HEK293 (cell line): Measurements from ENCODE around the gene RASA2.

Experiments used
- CTCF ChIA-PET: fragments of 350-600 bp; formaldehyde crosslinking; extraction: SDS; loops from one replicate; lab custom pipeline; 2021; ENCODE audit warnings: antibody characterized with exemption; lab: Yijun Ruan, JAX
- POLR2A ChIA-PET: fragments of 300-600 bp; formaldehyde crosslinking; extraction: SDS; loops from one replicate; lab custom pipeline; 2020; ENCODE audit warnings: antibody characterized with exemption, inconsistent platforms; lab: Yijun Ruan, JAX
- H3K27ac ChIP-seq: fragments of 200-500 bp; sonication (Bioruptor generic); 2 replicates; pipeline ENCODE4 v1.5.1; 2014; ENCODE audit warnings: low read depth, low read length, control low read depth, inconsistent platforms; ENCODE audit errors: extremely low read depth
- H3K36me3 ChIP-seq, 2 experiments: fragments of 200-500 bp in 1 of 2; sonication (Bioruptor generic) in 1 of 2; 1 replicate in 1 of 2; 2 replicates in 1 of 2; pipeline ENCODE4 v1.5.1; 2014 to 2017; ENCODE audit warnings: inconsistent platforms in 2 of 2, low read length in 2 of 2; ENCODE audit not compliant: control insufficient read depth in 2 of 2, insufficient read depth in 1 of 2
- H3K4me1 ChIP-seq: fragments of 200-500 bp; sonication (Bioruptor generic); 2 replicates; pipeline ENCODE4 v1.5.1; 2014; ENCODE audit warnings: mild to moderate bottlenecking, low read length, inconsistent platforms; ENCODE audit not compliant: control insufficient read depth, insufficient read depth
- H3K4me3 ChIP-seq: 2 replicates; pipeline ENCODE4 v1.5.1; 2011; ENCODE audit warnings: low read depth, mild to moderate bottlenecking, control low read depth, low read length, moderate library complexity
- H3K9me3 ChIP-seq: fragments of 200-500 bp; sonication (Bioruptor generic); 2 replicates; pipeline ENCODE4 v1.5.1; 2014; ENCODE audit warnings: low read depth, low read length, inconsistent platforms; ENCODE audit not compliant: control insufficient read depth, insufficient read depth
- GLI2 ChIP-seq: fragments of 450-650 bp; formaldehyde crosslinking; IDR thresholded peaks from 2 replicates; pipeline ENCODE4; 2017; ENCODE audit warnings: missing biosample characterization, missing genetic modification characterization, low read depth, borderline replicate concordance
- TRIM28 ChIP-seq: IDR thresholded peaks from 2 replicates; pipeline ENCODE4 v1.6.1; 2011; ENCODE audit warnings: low read length, control low read depth, borderline replicate concordance
- YY2 ChIP-seq: fragments of 450-650 bp; formaldehyde crosslinking; IDR thresholded peaks from 2 replicates; pipeline ENCODE4 v1.5.1; 2016; ENCODE audit warnings: missing biosample characterization, missing genetic modification characterization
- ZBTB1 ChIP-seq: fragments of 450-650 bp; formaldehyde crosslinking; IDR thresholded peaks from 2 replicates; pipeline ENCODE4 v1.5.1; 2016; ENCODE audit warnings: missing biosample characterization, missing genetic modification characterization
- ZBTB17 ChIP-seq: fragments of 450-650 bp; formaldehyde crosslinking; IDR thresholded peaks from 2 replicates; pipeline ENCODE4 v1.5.1; 2016; ENCODE audit warnings: missing biosample characterization, missing genetic modification characterization
- ZNF138 ChIP-seq: fragments of 450-650 bp; formaldehyde crosslinking; IDR thresholded peaks from 2 replicates; pipeline ENCODE4 v1.5.1; 2016; ENCODE audit warnings: missing biosample characterization, missing genetic modification characterization, borderline replicate concordance
- ZNF169 ChIP-seq: fragments of 450-650 bp; formaldehyde crosslinking; IDR thresholded peaks from 2 replicates; pipeline ENCODE4 v1.5.1; 2016; ENCODE audit warnings: missing biosample characterization, missing genetic modification characterization
- ZNF202 ChIP-seq: fragments of 450-650 bp; formaldehyde crosslinking; IDR thresholded peaks from 2 replicates; pipeline ENCODE4 v1.5.1; 2016; ENCODE audit warnings: missing biosample characterization, missing genetic modification characterization, borderline replicate concordance
- ZNF214 ChIP-seq: fragments of 450-650 bp; formaldehyde crosslinking; IDR thresholded peaks from 2 replicates; pipeline ENCODE4 v1.5.1; 2017; ENCODE audit warnings: missing biosample characterization, mild to moderate bottlenecking, missing genetic modification characterization, borderline replicate concordance
- ZNF248 ChIP-seq: fragments of 450-650 bp; formaldehyde crosslinking; IDR thresholded peaks from 2 replicates; pipeline ENCODE4 v1.5.1; 2017; ENCODE audit warnings: missing biosample characterization, missing genetic modification characterization
- ZNF335 ChIP-seq: fragments of 450-650 bp; formaldehyde crosslinking; conservative IDR thresholded peaks from 2 replicates; pipeline ENCODE4 v1.5.1; 2016; ENCODE audit warnings: missing biosample characterization, missing genetic modification characterization
- ZNF341 ChIP-seq: fragments of 450-650 bp; formaldehyde crosslinking; IDR thresholded peaks from 2 replicates; pipeline ENCODE4; 2016; ENCODE audit warnings: low read depth, missing biosample characterization, missing genetic modification characterization
- ZNF510 ChIP-seq: fragments of 450-650 bp; formaldehyde crosslinking; IDR thresholded peaks from 2 replicates; pipeline ENCODE4 v1.5.1; 2018; ENCODE audit warnings: mild to moderate bottlenecking, missing genetic modification characterization, missing biosample characterization; ENCODE audit not compliant: insufficient replicate concordance
- ZNF518A ChIP-seq: fragments of 450-650 bp; formaldehyde crosslinking; conservative IDR thresholded peaks from 2 replicates; pipeline ENCODE4 v1.5.1; 2016; ENCODE audit warnings: low read depth, missing biosample characterization, missing genetic modification characterization
- ZNF549 ChIP-seq: fragments of 450-650 bp; IDR thresholded peaks from 2 replicates; pipeline ENCODE4 v1.5.1; 2018; ENCODE audit warnings: missing biosample characterization, missing genetic modification characterization, mild to moderate bottlenecking, inconsistent platforms, moderate library complexity
- ZNF624 ChIP-seq: fragments of 450-650 bp; formaldehyde crosslinking; IDR thresholded peaks from 2 replicates; pipeline ENCODE4 v1.5.1; 2017; ENCODE audit warnings: missing biosample characterization, missing genetic modification characterization
- ZNF654 ChIP-seq: fragments of 450-650 bp; formaldehyde crosslinking; IDR thresholded peaks from 2 replicates; pipeline ENCODE4 v1.5.1; 2016; ENCODE audit warnings: low read depth, missing biosample characterization, missing genetic modification characterization
- ZNF76 ChIP-seq: fragments of 450-650 bp; formaldehyde crosslinking; IDR thresholded peaks from 2 replicates; pipeline ENCODE4; 2016; ENCODE audit warnings: low read depth, missing biosample characterization, missing genetic modification characterization, borderline replicate concordance
- ZSCAN23 ChIP-seq: fragments of 450-650 bp; formaldehyde crosslinking; IDR thresholded peaks from 2 replicates; pipeline ENCODE4 v1.5.1; 2016; ENCODE audit warnings: missing biosample characterization, missing genetic modification characterization
- TF ChIP-seq, protein P1 (sequence below): fragments of 450-650 bp; formaldehyde crosslinking; IDR thresholded peaks from 2 replicates; pipeline ENCODE4 v1.5.1; 2016; ENCODE audit warnings: missing biosample characterization, missing genetic modification characterization
- TF ChIP-seq, protein P2 (sequence below): fragments of 450-650 bp; formaldehyde crosslinking; IDR thresholded peaks from 2 replicates; pipeline ENCODE4 v1.5.1; 2016; ENCODE audit warnings: missing biosample characterization, missing genetic modification characterization
- TF ChIP-seq, protein P3 (sequence below): fragments of 450-650 bp; formaldehyde crosslinking; IDR thresholded peaks from 2 replicates; pipeline ENCODE4 v1.5.1; 2016; ENCODE audit warnings: missing biosample characterization, missing genetic modification characterization, low read depth

RASA2 gene

DNA sequence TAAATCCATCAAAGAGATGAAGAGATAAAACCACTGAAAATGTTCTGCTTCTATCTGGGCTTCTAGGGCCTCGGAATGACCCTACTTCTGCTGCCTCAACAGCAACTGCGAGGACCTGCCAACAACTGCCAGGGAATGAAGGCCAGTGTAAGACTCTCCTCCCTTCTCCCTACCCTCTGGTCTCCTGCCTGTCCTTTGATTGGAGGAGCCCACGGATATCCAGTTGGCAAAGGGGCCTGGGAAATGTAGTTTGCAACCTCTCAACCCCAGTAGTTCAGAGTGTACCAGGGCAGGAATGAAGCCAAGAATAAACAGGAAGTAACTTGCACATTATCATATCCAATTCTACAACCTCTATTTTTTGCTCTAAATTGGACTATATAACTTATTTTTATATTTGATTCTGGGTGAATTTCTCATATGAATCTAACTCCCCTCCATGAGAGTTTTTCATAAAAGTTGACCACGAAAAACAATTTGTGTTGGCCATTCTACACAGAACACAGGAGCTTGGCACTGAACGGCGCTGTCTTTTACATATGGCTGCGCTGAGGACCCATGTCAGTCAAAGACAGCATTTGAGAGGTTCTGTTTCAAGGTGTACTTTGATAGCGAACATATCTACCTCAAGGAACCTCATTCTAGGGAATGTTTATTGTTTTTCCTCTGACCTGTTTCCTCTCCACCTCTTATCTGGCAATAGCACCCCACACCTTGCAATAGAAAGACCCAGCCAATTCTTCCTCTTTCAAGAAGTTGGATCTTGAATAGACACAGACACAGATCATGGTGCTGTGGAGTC is 160.1 kb downstream of the RASA2 start:
- CTCF ChIA-PET, result no interaction called here
- POLR2A ChIA-PET, result no interaction called here

DNA sequence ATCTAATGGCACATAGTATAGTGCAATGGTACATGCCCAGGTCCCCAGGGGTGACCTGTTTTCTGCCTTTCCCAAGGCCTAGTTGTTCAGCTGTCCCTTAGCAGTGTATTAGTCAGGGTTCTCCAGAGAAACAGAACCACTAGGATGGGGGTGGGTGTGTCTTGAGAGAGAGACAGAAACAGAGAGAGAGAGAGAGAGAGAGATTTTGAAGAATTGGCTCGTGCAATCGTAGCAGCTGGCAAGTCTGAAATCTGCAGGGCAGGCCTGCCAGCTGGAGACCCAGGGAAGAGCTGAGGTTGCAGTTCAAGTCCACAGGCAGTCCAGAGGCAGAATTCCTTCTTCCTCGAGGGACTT is 160.7 kb downstream of the RASA2 start:
- no peaks in the 10 kb centered on the region for H3K4me1 ChIP-seq
- no peak overlapping the region for H3K27ac ChIP-seq
- no peak overlapping the region for H3K4me3 ChIP-seq
- ChIA-PET CTCF (no interaction called here), POLR2A (no interaction called here)
- H3K36me3 ChIP-seq, result no peaks in the 10 kb centered on the region
- no peaks in the 10 kb centered on the region for H3K9me3 ChIP-seq
- TF ChIP-seq, protein P1, sequence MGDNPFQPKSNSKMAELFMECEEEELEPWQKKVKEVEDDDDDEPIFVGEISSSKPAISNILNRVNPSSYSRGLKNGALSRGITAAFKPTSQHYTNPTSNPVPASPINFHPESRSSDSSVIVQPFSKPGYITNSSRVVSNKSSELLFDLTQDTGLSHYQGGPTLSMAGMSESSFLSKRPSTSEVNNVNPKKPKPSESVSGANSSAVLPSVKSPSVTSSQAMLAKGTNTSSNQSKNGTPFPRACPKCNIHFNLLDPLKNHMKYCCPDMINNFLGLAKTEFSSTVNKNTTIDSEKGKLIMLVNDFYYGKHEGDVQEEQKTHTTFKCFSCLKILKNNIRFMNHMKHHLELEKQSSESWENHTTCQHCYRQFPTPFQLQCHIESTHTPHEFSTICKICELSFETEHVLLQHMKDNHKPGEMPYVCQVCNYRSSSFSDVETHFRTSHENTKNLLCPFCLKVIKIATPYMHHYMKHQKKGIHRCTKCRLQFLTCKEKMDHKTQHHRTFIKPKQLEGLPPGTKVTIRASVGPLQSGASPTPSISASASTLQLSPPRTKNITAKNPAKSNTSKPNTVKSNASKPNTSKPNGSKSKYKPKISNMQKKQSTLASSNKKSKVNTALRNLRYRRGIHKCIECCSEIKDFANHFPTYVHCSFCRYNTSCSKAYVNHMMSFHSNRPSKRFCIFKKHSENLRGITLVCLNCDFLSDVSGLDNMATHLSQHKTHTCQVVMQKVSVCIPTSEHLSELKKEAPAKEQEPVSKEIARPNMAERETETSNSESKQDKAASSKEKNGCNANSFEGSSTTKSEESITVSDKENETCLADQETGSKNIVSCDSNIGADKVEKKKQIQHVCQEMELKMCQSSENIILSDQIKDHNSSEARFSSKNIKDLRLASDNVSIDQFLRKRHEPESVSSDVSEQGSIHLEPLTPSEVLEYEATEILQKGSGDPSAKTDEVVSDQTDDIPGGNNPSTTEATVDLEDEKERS (tag by site-specific recombination), result no peak
- no peak for TF ChIP-seq ZNF214 (tag by site-specific recombination)
- TF ChIP-seq ZSCAN23, result no peak
- TF ChIP-seq TRIM28, result no peak
- no peak for TF ChIP-seq ZNF138 (tag by site-specific recombination)
- TF ChIP-seq ZNF549 (tag by site-specific recombination), result no peak
- TF ChIP-seq ZNF248, result no peak
- no peak for TF ChIP-seq ZBTB1 (tag by site-specific recombination)
- no peak for TF ChIP-seq ZNF624 (tag by site-specific recombination)
- TF ChIP-seq, protein P2, sequence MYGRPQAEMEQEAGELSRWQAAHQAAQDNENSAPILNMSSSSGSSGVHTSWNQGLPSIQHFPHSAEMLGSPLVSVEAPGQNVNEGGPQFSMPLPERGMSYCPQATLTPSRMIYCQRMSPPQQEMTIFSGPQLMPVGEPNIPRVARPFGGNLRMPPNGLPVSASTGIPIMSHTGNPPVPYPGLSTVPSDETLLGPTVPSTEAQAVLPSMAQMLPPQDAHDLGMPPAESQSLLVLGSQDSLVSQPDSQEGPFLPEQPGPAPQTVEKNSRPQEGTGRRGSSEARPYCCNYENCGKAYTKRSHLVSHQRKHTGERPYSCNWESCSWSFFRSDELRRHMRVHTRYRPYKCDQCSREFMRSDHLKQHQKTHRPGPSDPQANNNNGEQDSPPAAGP, result no peak
- TF ChIP-seq, protein P3, sequence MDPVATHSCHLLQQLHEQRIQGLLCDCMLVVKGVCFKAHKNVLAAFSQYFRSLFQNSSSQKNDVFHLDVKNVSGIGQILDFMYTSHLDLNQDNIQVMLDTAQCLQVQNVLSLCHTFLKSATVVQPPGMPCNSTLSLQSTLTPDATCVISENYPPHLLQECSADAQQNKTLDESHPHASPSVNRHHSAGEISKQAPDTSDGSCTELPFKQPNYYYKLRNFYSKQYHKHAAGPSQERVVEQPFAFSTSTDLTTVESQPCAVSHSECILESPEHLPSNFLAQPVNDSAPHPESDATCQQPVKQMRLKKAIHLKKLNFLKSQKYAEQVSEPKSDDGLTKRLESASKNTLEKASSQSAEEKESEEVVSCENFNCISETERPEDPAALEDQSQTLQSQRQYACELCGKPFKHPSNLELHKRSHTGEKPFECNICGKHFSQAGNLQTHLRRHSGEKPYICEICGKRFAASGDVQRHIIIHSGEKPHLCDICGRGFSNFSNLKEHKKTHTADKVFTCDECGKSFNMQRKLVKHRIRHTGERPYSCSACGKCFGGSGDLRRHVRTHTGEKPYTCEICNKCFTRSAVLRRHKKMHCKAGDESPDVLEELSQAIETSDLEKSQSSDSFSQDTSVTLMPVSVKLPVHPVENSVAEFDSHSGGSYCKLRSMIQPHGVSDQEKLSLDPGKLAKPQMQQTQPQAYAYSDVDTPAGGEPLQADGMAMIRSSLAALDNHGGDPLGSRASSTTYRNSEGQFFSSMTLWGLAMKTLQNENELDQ (tag by site-specific recombination), result no peak
- no peak for TF ChIP-seq YY2 (tag by site-specific recombination)
- no peak for TF ChIP-seq GLI2 (tag by site-specific recombination)

More for the DNA sequence above, 160.1 kb downstream of the RASA2 start:
- H3K27ac ChIP-seq, result no peak overlapping the region
- H3K36me3 ChIP-seq, result no peaks in the 10 kb centered on the region
- no peak overlapping the region for H3K4me3 ChIP-seq
- TF ChIP-seq ZNF654 (tag by site-specific recombination) (no peak), ZNF202 (tag by site-specific recombination) (no peak), ZNF169 (no peak), ZNF335 (tag by site-specific recombination) (peak; percentile 31; the same call in 1 of the 2 replicates), ZNF510 (tag by site-specific recombination) (no peak), ZNF518A (tag by site-specific recombination) (peak; percentile 40; the same call in 1 of the 2 replicates), ZBTB17 (tag by site-specific recombination) (peak; percentile 35; the same call in 1 of the 2 replicates), ZNF341 (tag by site-specific recombination) (no peak), ZNF76 (tag by site-specific recombination) (0 out of 2 replicates have a peak, but pooled peaks have one; percentile 31)
- H3K4me1 ChIP-seq, result no peaks in the 10 kb centered on the region
- no peaks in the 10 kb centered on the region for H3K9me3 ChIP-seq
